Keratinocyte (primary cell): ENCODE measurements around the gene PAPOLB.

Experiments used
- EZH2 ChIP-seq: IDR thresholded peaks from one replicate; pipeline ENCODE4 v1.6.1; 2012; ENCODE audit warnings: inconsistent platforms, mild to moderate bottlenecking, low read length, moderate library complexity
- TF ChIP-seq, protein P1 (sequence below), 3 experiments: IDR thresholded peaks in 1 of 3; conservative IDR thresholded peaks in 1 of 3; optimal IDR thresholded peaks in 1 of 3; 2 replicates in 2 of 3; 3 replicates in 1 of 3; pipeline versions ENCODE3 to v1.5.1; 2011; ENCODE audit warnings: low read length in 3 of 3, mild to moderate bottlenecking in 3 of 3, moderate library complexity in 2 of 3, control low read depth in 1 of 3, inconsistent platforms in 1 of 3; ENCODE audit not compliant: insufficient read depth in 2 of 3; ENCODE audit errors: extremely low read depth in 1 of 3

GRCh38 chr7:4884164-4884563 lies 22.3 kb upstream of the PAPOLB start:
- TF ChIP-seq, protein P1, sequence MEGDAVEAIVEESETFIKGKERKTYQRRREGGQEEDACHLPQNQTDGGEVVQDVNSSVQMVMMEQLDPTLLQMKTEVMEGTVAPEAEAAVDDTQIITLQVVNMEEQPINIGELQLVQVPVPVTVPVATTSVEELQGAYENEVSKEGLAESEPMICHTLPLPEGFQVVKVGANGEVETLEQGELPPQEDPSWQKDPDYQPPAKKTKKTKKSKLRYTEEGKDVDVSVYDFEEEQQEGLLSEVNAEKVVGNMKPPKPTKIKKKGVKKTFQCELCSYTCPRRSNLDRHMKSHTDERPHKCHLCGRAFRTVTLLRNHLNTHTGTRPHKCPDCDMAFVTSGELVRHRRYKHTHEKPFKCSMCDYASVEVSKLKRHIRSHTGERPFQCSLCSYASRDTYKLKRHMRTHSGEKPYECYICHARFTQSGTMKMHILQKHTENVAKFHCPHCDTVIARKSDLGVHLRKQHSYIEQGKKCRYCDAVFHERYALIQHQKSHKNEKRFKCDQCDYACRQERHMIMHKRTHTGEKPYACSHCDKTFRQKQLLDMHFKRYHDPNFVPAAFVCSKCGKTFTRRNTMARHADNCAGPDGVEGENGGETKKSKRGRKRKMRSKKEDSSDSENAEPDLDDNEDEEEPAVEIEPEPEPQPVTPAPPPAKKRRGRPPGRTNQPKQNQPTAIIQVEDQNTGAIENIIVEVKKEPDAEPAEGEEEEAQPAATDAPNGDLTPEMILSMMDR (optimal IDR thresholded peaks at IDR 0.05 in 1 of 3, IDR thresholded peaks at IDR 0.05 in 1 of 3, conservative IDR thresholded peaks at IDR 0.05 in 1 of 3; ENCODE audit: extremely low read depth in 1 of 3, insufficient read depth in 2 of 3, low read length in 3 of 3) = no peak
- no peak for TF ChIP-seq EZH2
